GM23338 (cell line): Measurements from ENCODE around the gene ARHGAP32.

Experiments used
- CREB1 ChIP-seq: fragments of 250-450 bp; sonication (Bioruptor Pico); IDR thresholded peaks from 2 replicates; pipeline ENCODE4 v1.5.0; 2020; ENCODE audit warnings: low read depth, mild to moderate bottlenecking, moderate library complexity
- EZH2 ChIP-seq: fragments of 200-600 bp; sonication (generic); IDR thresholded peaks from one replicate; pipeline ENCODE4 v1.8.0; 2017; ENCODE audit warnings: antibody characterized with exemption, mild to moderate bottlenecking, low read depth; ENCODE audit not compliant: unreplicated experiment
- EZH2phosphoT487 ChIP-seq: fragments of 200-600 bp; sonication (generic); IDR thresholded peaks from one replicate; pipeline ENCODE4 v1.8.1; 2018; ENCODE audit warnings: antibody characterized with exemption; ENCODE audit not compliant: unreplicated experiment
- POLR2AphosphoS5 ChIP-seq: IDR thresholded peaks from 2 replicates; pipeline ENCODE4 v1.6.1; 2016; ENCODE audit warnings: antibody characterized with exemption, low read depth
- STAT1 ChIP-seq: IDR thresholded peaks from one replicate; pipeline ENCODE4 v1.6.1; 2016; ENCODE audit warnings: antibody characterized with exemption; ENCODE audit not compliant: unreplicated experiment
- ZNF331 ChIP-seq: fragments of 250-450 bp; sonication (Bioruptor Pico); IDR thresholded peaks from 2 replicates; pipeline ENCODE4 v1.5.0; 2020; ENCODE audit warnings: low read depth, mild to moderate bottlenecking, moderate library complexity
- TF ChIP-seq, protein P1 (sequence below), 2 experiments: fragments of 200-600 bp in 1 of 2; sonication (generic) in 1 of 2; conservative IDR thresholded peaks; 2 replicates each; pipeline versions ENCODE4 v1.5.1 to v1.6.1; 2016 to 2017; ENCODE audit warnings: antibody characterized with exemption in 2 of 2, low read depth in 2 of 2, mild to moderate bottlenecking in 2 of 2, moderate library complexity in 1 of 2
- TF ChIP-seq, protein P2 (sequence below): fragments of 250-450 bp; sonication (Bioruptor Pico); IDR thresholded peaks from 2 replicates; pipeline ENCODE4 v1.5.0; 2020; ENCODE audit warnings: mild to moderate bottlenecking, moderate library complexity
- TF ChIP-seq, protein P3 (sequence below): IDR thresholded peaks from one replicate; pipeline ENCODE4 v1.6.1; 2018; ENCODE audit warnings: antibody characterized with exemption; ENCODE audit not compliant: unreplicated experiment

DNA sequence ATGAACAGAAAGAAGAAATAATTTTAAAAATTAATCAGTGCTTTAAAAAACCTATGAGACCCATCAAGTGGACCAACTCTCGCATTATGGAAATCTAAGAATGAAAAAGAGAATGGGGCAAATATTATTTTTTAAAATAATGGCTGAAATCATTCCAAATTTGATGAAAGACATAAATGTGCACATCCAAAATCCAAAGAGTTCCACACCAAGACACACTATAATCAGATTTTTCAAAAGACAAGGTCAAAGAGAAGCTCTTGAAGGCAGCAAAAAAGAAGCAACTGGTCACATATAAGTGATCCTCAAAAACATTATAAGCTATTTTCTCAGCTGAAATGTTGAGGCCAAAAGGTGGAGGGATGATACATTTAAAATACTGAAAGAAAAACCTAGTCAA lies 85.3 kb downstream of the ARHGAP32 start:
- TF ChIP-seq, protein P1, sequence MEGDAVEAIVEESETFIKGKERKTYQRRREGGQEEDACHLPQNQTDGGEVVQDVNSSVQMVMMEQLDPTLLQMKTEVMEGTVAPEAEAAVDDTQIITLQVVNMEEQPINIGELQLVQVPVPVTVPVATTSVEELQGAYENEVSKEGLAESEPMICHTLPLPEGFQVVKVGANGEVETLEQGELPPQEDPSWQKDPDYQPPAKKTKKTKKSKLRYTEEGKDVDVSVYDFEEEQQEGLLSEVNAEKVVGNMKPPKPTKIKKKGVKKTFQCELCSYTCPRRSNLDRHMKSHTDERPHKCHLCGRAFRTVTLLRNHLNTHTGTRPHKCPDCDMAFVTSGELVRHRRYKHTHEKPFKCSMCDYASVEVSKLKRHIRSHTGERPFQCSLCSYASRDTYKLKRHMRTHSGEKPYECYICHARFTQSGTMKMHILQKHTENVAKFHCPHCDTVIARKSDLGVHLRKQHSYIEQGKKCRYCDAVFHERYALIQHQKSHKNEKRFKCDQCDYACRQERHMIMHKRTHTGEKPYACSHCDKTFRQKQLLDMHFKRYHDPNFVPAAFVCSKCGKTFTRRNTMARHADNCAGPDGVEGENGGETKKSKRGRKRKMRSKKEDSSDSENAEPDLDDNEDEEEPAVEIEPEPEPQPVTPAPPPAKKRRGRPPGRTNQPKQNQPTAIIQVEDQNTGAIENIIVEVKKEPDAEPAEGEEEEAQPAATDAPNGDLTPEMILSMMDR (conservative IDR thresholded peaks at IDR 0.05; ENCODE audit: low read depth in 2 of 2) = no peak
- no peak for TF ChIP-seq EZH2
- TF ChIP-seq, protein P2, sequence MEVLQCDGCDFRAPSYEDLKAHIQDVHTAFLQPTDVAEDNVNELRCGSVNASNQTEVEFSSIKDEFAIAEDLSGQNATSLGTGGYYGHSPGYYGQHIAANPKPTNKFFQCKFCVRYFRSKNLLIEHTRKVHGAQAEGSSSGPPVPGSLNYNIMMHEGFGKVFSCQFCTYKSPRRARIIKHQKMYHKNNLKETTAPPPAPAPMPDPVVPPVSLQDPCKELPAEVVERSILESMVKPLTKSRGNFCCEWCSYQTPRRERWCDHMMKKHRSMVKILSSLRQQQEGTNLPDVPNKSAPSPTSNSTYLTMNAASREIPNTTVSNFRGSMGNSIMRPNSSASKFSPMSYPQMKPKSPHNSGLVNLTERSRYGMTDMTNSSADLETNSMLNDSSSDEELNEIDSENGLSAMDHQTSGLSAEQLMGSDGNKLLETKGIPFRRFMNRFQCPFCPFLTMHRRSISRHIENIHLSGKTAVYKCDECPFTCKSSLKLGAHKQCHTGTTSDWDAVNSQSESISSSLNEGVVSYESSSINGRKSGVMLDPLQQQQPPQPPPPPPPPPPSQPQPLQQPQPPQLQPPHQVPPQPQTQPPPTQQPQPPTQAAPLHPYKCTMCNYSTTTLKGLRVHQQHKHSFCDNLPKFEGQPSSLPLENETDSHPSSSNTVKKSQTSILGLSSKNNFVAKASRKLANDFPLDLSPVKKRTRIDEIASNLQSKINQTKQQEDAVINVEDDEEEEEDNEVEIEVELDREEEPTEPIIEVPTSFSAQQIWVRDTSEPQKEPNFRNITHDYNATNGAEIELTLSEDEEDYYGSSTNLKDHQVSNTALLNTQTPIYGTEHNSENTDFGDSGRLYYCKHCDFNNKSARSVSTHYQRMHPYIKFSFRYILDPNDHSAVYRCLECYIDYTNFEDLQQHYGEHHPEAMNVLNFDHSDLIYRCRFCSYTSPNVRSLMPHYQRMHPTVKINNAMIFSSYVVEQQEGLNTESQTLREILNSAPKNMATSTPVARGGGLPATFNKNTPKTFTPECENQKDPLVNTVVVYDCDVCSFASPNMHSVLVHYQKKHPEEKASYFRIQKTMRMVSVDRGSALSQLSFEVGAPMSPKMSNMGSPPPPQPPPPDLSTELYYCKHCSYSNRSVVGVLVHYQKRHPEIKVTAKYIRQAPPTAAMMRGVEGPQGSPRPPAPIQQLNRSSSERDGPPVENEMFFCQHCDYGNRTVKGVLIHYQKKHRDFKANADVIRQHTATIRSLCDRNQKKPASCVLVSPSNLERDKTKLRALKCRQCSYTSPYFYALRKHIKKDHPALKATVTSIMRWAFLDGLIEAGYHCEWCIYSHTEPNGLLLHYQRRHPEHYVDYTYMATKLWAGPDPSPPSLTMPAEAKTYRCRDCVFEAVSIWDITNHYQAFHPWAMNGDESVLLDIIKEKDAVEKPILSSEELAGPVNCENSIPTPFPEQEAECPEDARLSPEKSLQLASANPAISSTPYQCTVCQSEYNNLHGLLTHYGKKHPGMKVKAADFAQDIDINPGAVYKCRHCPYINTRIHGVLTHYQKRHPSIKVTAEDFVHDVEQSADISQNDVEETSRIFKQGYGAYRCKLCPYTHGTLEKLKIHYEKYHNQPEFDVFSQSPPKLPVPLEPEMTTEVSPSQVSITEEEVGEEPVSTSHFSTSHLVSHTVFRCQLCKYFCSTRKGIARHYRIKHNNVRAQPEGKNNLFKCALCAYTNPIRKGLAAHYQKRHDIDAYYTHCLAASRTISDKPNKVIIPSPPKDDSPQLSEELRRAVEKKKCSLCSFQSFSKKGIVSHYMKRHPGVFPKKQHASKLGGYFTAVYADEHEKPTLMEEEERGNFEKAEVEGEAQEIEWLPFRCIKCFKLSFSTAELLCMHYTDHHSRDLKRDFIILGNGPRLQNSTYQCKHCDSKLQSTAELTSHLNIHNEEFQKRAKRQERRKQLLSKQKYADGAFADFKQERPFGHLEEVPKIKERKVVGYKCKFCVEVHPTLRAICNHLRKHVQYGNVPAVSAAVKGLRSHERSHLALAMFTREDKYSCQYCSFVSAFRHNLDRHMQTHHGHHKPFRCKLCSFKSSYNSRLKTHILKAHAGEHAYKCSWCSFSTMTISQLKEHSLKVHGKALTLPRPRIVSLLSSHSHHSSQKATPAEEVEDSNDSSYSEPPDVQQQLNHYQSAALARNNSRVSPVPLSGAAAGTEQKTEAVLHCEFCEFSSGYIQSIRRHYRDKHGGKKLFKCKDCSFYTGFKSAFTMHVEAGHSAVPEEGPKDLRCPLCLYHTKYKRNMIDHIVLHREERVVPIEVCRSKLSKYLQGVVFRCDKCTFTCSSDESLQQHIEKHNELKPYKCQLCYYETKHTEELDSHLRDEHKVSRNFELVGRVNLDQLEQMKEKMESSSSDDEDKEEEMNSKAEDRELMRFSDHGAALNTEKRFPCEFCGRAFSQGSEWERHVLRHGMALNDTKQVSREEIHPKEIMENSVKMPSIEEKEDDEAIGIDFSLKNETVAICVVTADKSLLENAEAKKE (CRISPR knock-in tag) = no peak
- TF ChIP-seq EZH2phosphoT487 = no peak
- no peak for TF ChIP-seq CREB1 (CRISPR knock-in tag)
- TF ChIP-seq POLR2AphosphoS5 = no peak
- TF ChIP-seq, protein P3, sequence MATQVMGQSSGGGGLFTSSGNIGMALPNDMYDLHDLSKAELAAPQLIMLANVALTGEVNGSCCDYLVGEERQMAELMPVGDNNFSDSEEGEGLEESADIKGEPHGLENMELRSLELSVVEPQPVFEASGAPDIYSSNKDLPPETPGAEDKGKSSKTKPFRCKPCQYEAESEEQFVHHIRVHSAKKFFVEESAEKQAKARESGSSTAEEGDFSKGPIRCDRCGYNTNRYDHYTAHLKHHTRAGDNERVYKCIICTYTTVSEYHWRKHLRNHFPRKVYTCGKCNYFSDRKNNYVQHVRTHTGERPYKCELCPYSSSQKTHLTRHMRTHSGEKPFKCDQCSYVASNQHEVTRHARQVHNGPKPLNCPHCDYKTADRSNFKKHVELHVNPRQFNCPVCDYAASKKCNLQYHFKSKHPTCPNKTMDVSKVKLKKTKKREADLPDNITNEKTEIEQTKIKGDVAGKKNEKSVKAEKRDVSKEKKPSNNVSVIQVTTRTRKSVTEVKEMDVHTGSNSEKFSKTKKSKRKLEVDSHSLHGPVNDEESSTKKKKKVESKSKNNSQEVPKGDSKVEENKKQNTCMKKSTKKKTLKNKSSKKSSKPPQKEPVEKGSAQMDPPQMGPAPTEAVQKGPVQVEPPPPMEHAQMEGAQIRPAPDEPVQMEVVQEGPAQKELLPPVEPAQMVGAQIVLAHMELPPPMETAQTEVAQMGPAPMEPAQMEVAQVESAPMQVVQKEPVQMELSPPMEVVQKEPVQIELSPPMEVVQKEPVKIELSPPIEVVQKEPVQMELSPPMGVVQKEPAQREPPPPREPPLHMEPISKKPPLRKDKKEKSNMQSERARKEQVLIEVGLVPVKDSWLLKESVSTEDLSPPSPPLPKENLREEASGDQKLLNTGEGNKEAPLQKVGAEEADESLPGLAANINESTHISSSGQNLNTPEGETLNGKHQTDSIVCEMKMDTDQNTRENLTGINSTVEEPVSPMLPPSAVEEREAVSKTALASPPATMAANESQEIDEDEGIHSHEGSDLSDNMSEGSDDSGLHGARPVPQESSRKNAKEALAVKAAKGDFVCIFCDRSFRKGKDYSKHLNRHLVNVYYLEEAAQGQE = no peak
- no peak for TF ChIP-seq STAT1
- TF ChIP-seq ZNF331 = no peak
